GM12873 (cell line): ENCODE measurements around the gene TMEM94.

Experiments used
- CTCF ChIP-seq: IDR thresholded peaks from 2 replicates; pipeline ENCODE4 v1.5.1; 2012; ENCODE audit warnings: low read depth, mild to moderate bottlenecking, moderate library complexity, low read length, control low read depth; ENCODE audit not compliant: insufficient read depth; ENCODE audit errors: missing control alignments

TMEM94 gene

GRCh38 chr17:75439287-75439686, 17.1 kb upstream of the TMEM94 start:
- no peak for TF ChIP-seq CTCF

- no peak for TF ChIP-seq CTCF
Measured at GRCh38 chr17:75440738-75441448, 15.5 kb upstream of the TMEM94 start.

DNA sequence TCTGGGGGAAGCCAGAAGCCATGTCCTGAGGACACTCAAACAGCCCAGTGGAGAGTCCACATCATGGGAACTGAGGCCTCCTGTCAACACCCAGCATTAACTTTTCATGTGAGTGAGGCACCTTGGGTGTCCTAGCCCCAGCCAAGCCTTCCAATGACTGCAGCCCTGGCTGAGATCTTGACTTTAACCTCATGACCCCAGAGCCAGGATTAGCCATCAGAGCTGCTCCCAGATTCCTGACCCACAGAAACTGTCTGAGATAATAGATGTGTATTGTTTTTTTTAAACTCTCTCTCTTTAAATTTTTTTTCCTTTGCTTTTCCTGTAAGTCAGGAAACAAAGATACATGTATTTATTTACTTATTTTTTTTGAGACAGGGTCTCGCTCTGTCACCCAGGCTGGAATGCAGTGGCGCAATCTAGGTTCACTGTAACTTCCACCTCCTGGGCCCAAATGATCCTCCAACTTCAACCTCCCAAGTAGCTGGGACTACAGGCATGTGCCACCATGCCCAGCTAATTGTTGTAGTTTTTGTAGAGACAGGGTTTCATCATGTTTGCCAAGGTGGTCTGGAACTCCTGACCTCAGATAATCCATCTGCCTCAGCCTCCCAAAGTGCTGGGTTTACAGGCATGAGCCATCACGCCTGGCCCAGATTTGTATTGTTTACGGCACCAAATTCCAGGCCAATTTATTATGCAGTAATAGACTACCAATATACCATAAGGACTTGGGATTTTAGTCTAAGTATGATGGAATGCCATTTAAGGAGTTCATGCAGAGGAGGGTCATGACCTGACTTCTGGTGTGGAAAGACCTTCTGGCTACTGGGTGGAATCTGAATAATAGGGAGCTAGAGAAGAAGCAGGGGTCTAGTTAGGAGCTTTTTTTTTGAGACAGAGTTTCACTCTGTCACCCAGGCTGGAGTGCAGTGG, 14.0 kb upstream of the TMEM94 start:
- no peak for TF ChIP-seq CTCF

DNA sequence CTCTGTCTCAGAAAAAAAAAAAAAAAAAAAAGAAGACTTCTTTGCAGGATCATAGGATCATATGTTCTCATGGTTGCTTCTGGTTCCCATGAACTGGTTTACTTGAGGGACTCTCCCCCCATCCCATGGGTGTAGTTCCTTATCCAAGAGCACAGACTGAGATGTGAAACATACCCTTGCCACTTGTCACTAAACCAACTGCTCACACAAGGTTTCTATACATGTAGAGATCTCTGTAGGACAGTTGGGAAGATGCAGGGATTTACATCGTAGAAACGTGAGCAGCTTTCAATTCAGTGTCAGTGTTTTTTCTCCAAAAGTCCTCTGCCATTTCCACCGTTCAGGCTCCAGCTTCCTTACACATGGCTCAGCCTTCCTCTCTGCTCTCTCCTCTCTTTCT, 11.1 kb upstream of the TMEM94 start:
- TF ChIP-seq CTCF, result no peak

DNA sequence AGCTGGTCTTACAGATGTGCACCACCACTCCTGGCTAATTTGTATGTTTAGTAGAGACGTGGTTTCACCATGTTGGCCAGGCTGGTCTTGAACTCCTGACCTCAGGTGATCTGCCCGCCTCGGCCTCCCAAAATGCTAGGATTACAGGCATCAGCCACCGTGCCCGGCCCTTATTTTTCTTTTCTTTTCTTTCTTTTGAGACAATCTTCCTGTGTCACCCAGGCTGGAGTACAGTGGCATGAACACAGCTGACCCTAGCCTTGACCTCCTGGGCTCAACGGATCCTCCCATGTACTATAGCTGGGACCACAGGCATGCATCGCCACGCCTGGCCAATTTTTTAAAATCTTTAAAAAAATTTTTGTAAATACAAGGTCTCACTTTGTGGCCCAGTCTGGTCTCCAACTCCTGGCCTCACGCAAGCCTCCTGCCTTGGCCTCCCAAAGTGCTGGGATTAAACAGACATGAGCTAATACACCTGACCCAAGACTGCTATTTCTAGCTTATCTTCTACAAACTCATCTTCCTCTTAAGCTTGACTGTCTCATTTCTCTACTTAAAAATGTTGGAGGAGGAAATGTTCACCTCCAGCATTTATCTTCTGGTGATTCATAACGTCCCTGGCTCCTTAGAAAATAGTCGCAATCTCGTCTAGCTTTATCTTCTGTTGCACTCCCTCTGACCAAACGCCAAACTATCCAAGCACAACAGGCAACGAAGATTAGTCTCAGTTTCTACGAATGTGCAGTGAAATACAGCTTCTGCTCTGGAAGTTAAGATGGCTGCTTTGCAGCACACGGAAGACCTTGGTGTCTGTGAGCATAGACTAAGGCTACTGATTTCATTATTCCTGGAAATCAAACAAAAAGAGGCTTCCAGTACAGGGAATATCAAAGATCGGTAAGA, 8.2 kb upstream of the TMEM94 start:
- no peak for TF ChIP-seq CTCF

DNA sequence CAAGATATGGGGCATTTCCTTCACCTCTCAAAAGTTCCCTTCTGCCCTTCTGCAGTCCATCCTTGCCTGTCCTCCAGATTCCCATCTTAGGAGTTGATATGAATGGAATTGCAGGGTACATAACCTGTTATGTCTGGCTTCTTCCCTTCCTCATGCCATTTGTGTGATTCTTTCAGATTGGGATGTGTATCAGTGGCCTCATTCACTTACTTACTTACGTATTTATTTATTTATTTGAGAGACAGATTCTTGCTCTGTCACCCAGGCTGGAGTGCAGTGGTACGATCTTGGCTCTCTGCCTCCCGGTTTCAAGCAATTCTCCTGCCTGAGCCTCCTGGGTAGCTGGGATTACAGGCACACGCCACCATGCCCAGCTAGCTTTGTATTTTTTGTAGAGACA, 6.2 kb upstream of the TMEM94 start:
- no peak for TF ChIP-seq CTCF
